Breast epithelium (tissue), 3 donors: ENCODE data around the gene MGAT5.

Experiments used
- POLR2A ChIP-seq: fragments of 450-650 bp; IDR thresholded peaks from one replicate; pipeline ENCODE4 v1.6.1; 2016; ENCODE audit warnings: antibody characterized with exemption, mild to moderate bottlenecking, moderate library complexity
- POLR2AphosphoS5 ChIP-seq, 3 donors: sonication (generic); formaldehyde crosslinking; IDR thresholded peaks; one replicate each; pipeline ENCODE4 v1.6.1; 2017; ENCODE audit warnings: antibody characterized with exemption in 3 of 3
- TF ChIP-seq, protein P1 (sequence below), 3 donors: fragments of 450-650 bp; IDR thresholded peaks; one replicate each; pipeline ENCODE4 v1.5.1; 2016 to 2017; ENCODE audit warnings: antibody characterized with exemption in 3 of 3, mild to moderate bottlenecking in 3 of 3, moderate library complexity in 3 of 3

GRCh38 chr2:134457353-134457752 is 203.5 kb downstream of the MGAT5 start:
- TF ChIP-seq, protein P1, sequence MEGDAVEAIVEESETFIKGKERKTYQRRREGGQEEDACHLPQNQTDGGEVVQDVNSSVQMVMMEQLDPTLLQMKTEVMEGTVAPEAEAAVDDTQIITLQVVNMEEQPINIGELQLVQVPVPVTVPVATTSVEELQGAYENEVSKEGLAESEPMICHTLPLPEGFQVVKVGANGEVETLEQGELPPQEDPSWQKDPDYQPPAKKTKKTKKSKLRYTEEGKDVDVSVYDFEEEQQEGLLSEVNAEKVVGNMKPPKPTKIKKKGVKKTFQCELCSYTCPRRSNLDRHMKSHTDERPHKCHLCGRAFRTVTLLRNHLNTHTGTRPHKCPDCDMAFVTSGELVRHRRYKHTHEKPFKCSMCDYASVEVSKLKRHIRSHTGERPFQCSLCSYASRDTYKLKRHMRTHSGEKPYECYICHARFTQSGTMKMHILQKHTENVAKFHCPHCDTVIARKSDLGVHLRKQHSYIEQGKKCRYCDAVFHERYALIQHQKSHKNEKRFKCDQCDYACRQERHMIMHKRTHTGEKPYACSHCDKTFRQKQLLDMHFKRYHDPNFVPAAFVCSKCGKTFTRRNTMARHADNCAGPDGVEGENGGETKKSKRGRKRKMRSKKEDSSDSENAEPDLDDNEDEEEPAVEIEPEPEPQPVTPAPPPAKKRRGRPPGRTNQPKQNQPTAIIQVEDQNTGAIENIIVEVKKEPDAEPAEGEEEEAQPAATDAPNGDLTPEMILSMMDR (IDR thresholded peaks at IDR 0.05), result no peak
- TF ChIP-seq POLR2AphosphoS5 (IDR thresholded peaks at IDR 0.05) (no peak), POLR2A (no peak)
